CD4-positive, alpha-beta T cell treated with Interleukin-17A for 4 hours (primary cell): ENCODE data around the gene GRID1.

ENCODE experiments used
- DNase-seq: peaks from one replicate; pipeline ENCODE4 v3.0.0-alpha.2; 2020; ENCODE audit warnings: mixed read lengths

The GRID1 gene

GRCh38 chr10:86226016-86226415, 140.6 kb downstream of the GRID1 start:
- no peak for DNase-seq

GRCh38 chr10:86225103-86225782, 141.4 kb downstream of the GRID1 start:
- DNase-seq = no peak

GRCh38 chr10:86224354-86225102, 142.1 kb downstream of the GRID1 start:
- no peak for DNase-seq

- no peak for DNase-seq
Observed at GRCh38 chr10:86223256-86223655, 143.3 kb downstream of the GRID1 start.

- no peak for DNase-seq
Observed at GRCh38 chr10:86222687-86223086, 143.9 kb downstream of the GRID1 start.

GRCh38 chr10:86222336-86222650, 144.3 kb downstream of the GRID1 start:
- no peak for DNase-seq

- DNase-seq = no peak
Observed at GRCh38 chr10:86221442-86222335, 144.9 kb downstream of the GRID1 start.

GRCh38 chr10:86220626-86221025, 146.0 kb downstream of the GRID1 start:
- no peak for DNase-seq

- DNase-seq = no peak
Observed at GRCh38 chr10:86219271-86219670, 147.3 kb downstream of the GRID1 start.

- DNase-seq = no peak
Observed at GRCh38 chr10:86218842-86219241, 147.8 kb downstream of the GRID1 start.

GRCh38 chr10:86218160-86218559, 148.4 kb downstream of the GRID1 start:
- DNase-seq = no peak

GRCh38 chr10:86217371-86218080, 149.1 kb downstream of the GRID1 start:
- no peak for DNase-seq

- DNase-seq = no peak
Observed at GRCh38 chr10:86216886-86217285, 149.7 kb downstream of the GRID1 start.

GRCh38 chr10:86215712-86216111, 150.9 kb downstream of the GRID1 start:
- no peak for DNase-seq

GRCh38 chr10:86215046-86215445, 151.5 kb downstream of the GRID1 start:
- no peak for DNase-seq

GRCh38 chr10:86213148-86213547, 153.4 kb downstream of the GRID1 start:
- no peak for DNase-seq

- DNase-seq = no peak
Observed at GRCh38 chr10:86212391-86212700, 154.2 kb downstream of the GRID1 start.

- DNase-seq = no peak
Observed at GRCh38 chr10:86211691-86212390, 154.8 kb downstream of the GRID1 start.

- DNase-seq = no peak
Observed at GRCh38 chr10:86210416-86210815, 156.2 kb downstream of the GRID1 start.

GRCh38 chr10:86209726-86210125, 156.9 kb downstream of the GRID1 start:
- DNase-seq = no peak

- DNase-seq = no peak
Observed at GRCh38 chr10:86207226-86207625, 159.4 kb downstream of the GRID1 start.

GRCh38 chr10:86206240-86206579, 160.4 kb downstream of the GRID1 start:
- no peak for DNase-seq
